Endothelial cell (in vitro differentiated cells): ENCODE results near the gene SLC16A1. TPM values are rescaled to one million over a fixed set of nuclear protein-coding genes. Genes with fewer than 3 reads are reported as not detected.
"Not testable (repeated sequence)": the region's sequence is repeated elsewhere in the genome, so short reads cannot be mapped to it uniquely, and the experiment has no call there.

Source experiments
- DNase-seq: peaks from one replicate; pipeline ENCODE4 v3.0.0; 2021; ENCODE audit warnings: low spot score
- H3K27ac Mint-ChIP-seq: one replicate; pipeline ENCODE4 v1.8.0; 2021; ENCODE audit warnings: mixed read lengths, inconsistent platforms; ENCODE audit not compliant: unreplicated experiment
- H3K27me3 Mint-ChIP-seq: one replicate; pipeline ENCODE4 v1.8.0; 2021; ENCODE audit warnings: mild to moderate bottlenecking, moderate library complexity, mixed read lengths, inconsistent platforms; ENCODE audit not compliant: unreplicated experiment
- H3K36me3 Mint-ChIP-seq: one replicate; pipeline ENCODE4 v1.8.0; 2021; ENCODE audit warnings: mild to moderate bottlenecking, low read depth, mixed read lengths, inconsistent platforms; ENCODE audit not compliant: unreplicated experiment
- H3K4me1 Mint-ChIP-seq: one replicate; pipeline ENCODE4 v1.8.0; 2021; ENCODE audit warnings: mild to moderate bottlenecking, mixed read lengths, inconsistent platforms; ENCODE audit not compliant: unreplicated experiment
- H3K4me3 Mint-ChIP-seq: one replicate; pipeline ENCODE4 v1.8.0; 2021; ENCODE audit warnings: mild to moderate bottlenecking, mixed read lengths, inconsistent platforms; ENCODE audit not compliant: unreplicated experiment
- H3K9me3 Mint-ChIP-seq: one replicate; pipeline ENCODE4 v1.8.0; 2021; ENCODE audit warnings: mixed read lengths, inconsistent platforms; ENCODE audit not compliant: unreplicated experiment
- CTCF ChIP-seq: fragments of 200-600 bp; sonication (generic); IDR thresholded peaks from one replicate; pipeline ENCODE4 v1.5.0; 2021; ENCODE audit warnings: antibody characterized with exemption; ENCODE audit not compliant: unreplicated experiment
- total RNA-seq: library from RNA; stranded (reverse); fragmentation: NEBNext Ultra II Directional; extraction: Animal tissue kit (Norgen Biotek cat#: 25700); gene quantifications from one replicate; pipeline ENCODE4 v1.2.1, GENCODE V29; 2021; ENCODE audit not compliant: unreplicated experiment

SLC16A1 gene
- total RNA-seq, 1 donor from 2014 or later, result 88.7 TPM

- H3K4me1 Mint-ChIP-seq, result no peaks in the 10 kb centered on the region
- no peak for DNase-seq
- H3K27me3 Mint-ChIP-seq, result no peaks in the 10 kb centered on the region
- no peak overlapping the region for H3K4me3 Mint-ChIP-seq
- no peak overlapping the region for H3K27ac Mint-ChIP-seq
- TF ChIP-seq CTCF, result no peak
- H3K36me3 Mint-ChIP-seq, result no peaks in the 10 kb centered on the region
- no peaks in the 10 kb centered on the region for H3K9me3 Mint-ChIP-seq
Measured at GRCh38 chr1:112997781-112998180, 41.8 kb upstream of the SLC16A1 start.

GRCh38 chr1:112995890-112996289 lies 39.9 kb upstream of the SLC16A1 start:
- no peak for DNase-seq
- Mint-ChIP-seq H3K36me3 (no peaks in the 10 kb centered on the region), H3K9me3 (no peaks in the 10 kb centered on the region)

GRCh38 chr1:112995021-112995420 lies 39.0 kb upstream of the SLC16A1 start:
- not testable (repeated sequence) for H3K4me3 Mint-ChIP-seq, H3K36me3 Mint-ChIP-seq, DNase-seq, H3K27ac Mint-ChIP-seq, H3K27me3 Mint-ChIP-seq, H3K4me1 Mint-ChIP-seq, H3K9me3 Mint-ChIP-seq

More at GRCh38 chr1:112995890-112996289, 39.9 kb upstream of the SLC16A1 start:
- Mint-ChIP-seq H3K27me3 (peaks cover 1% of the 10 kb centered on the region), H3K4me1 (no peaks in the 10 kb centered on the region), H3K4me3 (no peak overlapping the region), H3K27ac (no peak overlapping the region)
- no peak for TF ChIP-seq CTCF

GRCh38 chr1:112992780-112993179 lies 36.8 kb upstream of the SLC16A1 start:
- no peaks in the 10 kb centered on the region for H3K9me3 Mint-ChIP-seq
- H3K4me3 Mint-ChIP-seq, result no peak overlapping the region
- H3K4me1 Mint-ChIP-seq, result no peaks in the 10 kb centered on the region
- TF ChIP-seq CTCF, result no peak
- H3K27ac Mint-ChIP-seq, result no peak overlapping the region
- peaks cover 1% of the 10 kb centered on the region for H3K27me3 Mint-ChIP-seq
- H3K36me3 Mint-ChIP-seq, result no peaks in the 10 kb centered on the region
- no peak for DNase-seq

GRCh38 chr1:112991402-112992120 lies 35.6 kb upstream of the SLC16A1 start:
- Mint-ChIP-seq H3K27me3 (peaks cover 1% of the 10 kb centered on the region), H3K4me3 (no peak overlapping the region), H3K4me1 (no peaks in the 10 kb centered on the region), H3K27ac (no peak overlapping the region), H3K36me3 (no peaks in the 10 kb centered on the region), H3K9me3 (no peaks in the 10 kb centered on the region)
- TF ChIP-seq CTCF, result no peak
- no peak for DNase-seq
